ENCODE measurements around the gene CTNNAL1. TPM values are rescaled to one million over a fixed set of nuclear protein-coding genes. Genes with fewer than 3 reads are reported as not detected.

Gene CTNNAL1
- total and polyA plus RNA-seq, 2 donors (not counting 3 experiments of a cell fraction or from before 2014, with no cell fraction given), result 29.5 to 76.2 TPM

DNA sequence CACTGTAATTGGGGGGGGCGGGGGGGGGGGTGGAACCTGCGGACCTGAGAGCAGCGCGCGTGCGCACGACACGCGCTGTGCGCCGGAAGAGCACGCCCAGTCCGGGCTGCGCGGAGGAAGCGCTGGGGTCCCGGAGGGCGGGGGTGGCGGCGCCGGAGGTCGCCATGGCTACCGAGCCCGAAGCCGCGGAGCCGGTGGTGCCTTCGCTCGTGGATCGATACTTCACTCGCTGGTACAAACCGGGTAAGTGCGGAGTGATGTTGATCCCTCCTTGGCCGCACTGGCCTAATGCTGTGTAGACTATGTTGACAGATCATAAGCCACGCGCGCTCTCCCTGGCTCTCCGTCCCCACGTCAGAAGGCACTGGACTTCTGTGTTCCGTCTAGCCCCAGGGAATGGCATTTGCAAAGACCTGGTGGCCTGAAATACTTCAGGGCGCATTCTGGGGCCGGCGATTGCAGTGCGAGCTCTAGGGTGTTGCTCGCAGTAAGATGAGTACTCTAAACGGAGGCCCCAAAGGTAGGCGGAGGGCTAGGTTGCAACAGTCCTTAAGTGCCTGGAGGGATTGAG lies 78.9 kb downstream of the CTNNAL1 start, which contains the start of gene ABITRAM:
Gene ABITRAM (plus strand): TSS at position 78 of the 571 bp plus-strand sequence. CDS start 87 bp downstream, at position 165.
- FAIRE-seq (no peak), DNase-seq (ENCODE audit: low read depth, low spot score) (peak; percentile 86)
- Histone ChIP-seq H3K9me1 (replicated peaks; ENCODE audit: control insufficient read depth, extremely low read depth, insufficient read depth, low read length) (no peaks in the 10 kb centered on the region), H3K27ac (ENCODE audit: insufficient read depth, low read depth, low read length) (peak within 1 kb of the TSS; percentile 47), H3K4me1 (ENCODE audit: control insufficient read depth, extremely low read depth, insufficient read depth, low read length) (peaks cover 10% of the 10 kb centered on the region), H3K4me3 (replicated peaks in 1 of 3; ENCODE audit: insufficient read depth in 1 of 3, low read depth in 1 of 3, low read length in 3 of 3) (peak within 1 kb of the TSS; percentile 11 to 74 (median 66)), H2AFZ (ENCODE audit: low read depth, low read length) (peak within 1 kb of the TSS; percentile 28), H3K9me3 (replicated peaks; ENCODE audit: control insufficient read depth, insufficient read depth, low read length) (no peaks in the 10 kb centered on the region), H3K79me2 (ENCODE audit: control insufficient read depth, insufficient read depth, low read length) (peaks cover 13% of the 10 kb centered on the region), H3K27me3 (ENCODE audit: control insufficient read depth in 2 of 2, insufficient read depth in 2 of 2, low read length in 2 of 2) (no peaks in the 10 kb centered on the region), H3K9ac (replicated peaks; ENCODE audit: extremely low read depth, insufficient read depth, low read length) (peak within 1 kb of the TSS; percentile 44), H3K4me2 (ENCODE audit: insufficient read depth, low read length) (peak within 1 kb of the TSS; percentile 86), H4K20me1 (replicated peaks; ENCODE audit: control insufficient read depth, extremely low read depth, insufficient read depth, low read length) (no peaks in the 10 kb centered on the region), H3K36me3 (ENCODE audit: control insufficient read depth in 2 of 2, extremely low read depth in 1 of 2, insufficient read depth in 2 of 2, low read length in 2 of 2) (peaks cover under 1 to 2% of the 10 kb centered on the region in 2 experiments)
- dilution Hi-C loops (cut with MboI; ENCODE audit: extremely low pct_ligation_motif_present, low sequenced_read_pairs), result no loop called here
- POLR2A ChIA-PET, result no interaction called here
- intact Hi-C loops (cut with micrococcal nuclease), result loop anchor here (1.0 to 10.0 kb wide), 5 partner anchors 8 to 390 kb away; partner anchors contain the start of genes CTNNAL1 and EPB41L4B
- TSS peak; percentile 48 for BruUV-seq (replicated peaks)
- CTCF ChIA-PET, result interaction anchor here (1.0 to 1.4 kb wide), 2 partner anchors 10 to 20 kb away, joined by 3 to 9 read pairs; no protein-coding TSS in a partner anchor
- TF ChIP-seq POLR2AphosphoS5 (IDR thresholded peaks at IDR 0.05; ENCODE audit: insufficient read depth, low read depth, low read length) (no peak), POLR2A (IDR thresholded peaks at IDR 0.05; ENCODE audit: low read depth, low read length) (no peak), FOS (IDR thresholded peaks at IDR 0.05; ENCODE audit: borderline replicate concordance, insufficient read depth, low read length) (no peak), JUN (IDR thresholded peaks at IDR 0.05; ENCODE audit: borderline replicate concordance, insufficient read depth, insufficient read length, low read depth) (no peak)
- TF ChIP-seq, protein P1, sequence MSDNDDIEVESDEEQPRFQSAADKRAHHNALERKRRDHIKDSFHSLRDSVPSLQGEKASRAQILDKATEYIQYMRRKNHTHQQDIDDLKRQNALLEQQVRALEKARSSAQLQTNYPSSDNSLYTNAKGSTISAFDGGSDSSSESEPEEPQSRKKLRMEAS (IDR thresholded peaks at IDR 0.05; ENCODE audit: insufficient read depth, insufficient read length), result peak; percentile 18

DNA sequence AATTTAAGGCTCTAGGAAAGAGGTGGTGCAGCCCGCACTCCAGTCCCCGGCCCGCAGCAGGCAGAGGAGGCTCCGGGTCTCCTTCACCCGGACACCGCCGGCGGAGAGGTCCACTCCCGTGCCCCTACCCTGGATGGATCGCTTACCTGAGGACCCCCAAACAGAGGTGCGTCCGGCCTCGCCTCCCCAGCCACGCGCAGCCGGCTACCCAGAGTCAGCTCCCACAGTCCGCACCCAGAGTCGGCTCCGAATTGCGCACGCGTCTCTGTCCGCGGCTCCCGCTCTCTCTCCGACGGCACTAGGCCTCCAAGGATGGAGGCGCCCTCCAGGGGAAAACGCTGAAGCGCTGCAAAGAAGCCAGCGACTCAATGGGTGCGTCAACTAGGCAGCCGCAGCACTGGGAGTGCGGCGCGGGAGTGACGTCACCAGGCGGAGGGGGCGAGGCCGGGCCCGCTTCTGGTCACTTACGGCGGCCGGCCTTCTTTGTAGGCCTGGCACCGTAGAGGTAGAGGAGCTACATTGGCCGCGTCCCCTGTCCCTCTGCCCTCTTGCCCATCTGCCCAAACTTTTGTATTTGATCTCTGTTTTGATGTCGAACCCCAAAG lies 79.5 kb downstream of the CTNNAL1 start, which contains the start of gene ELP1:
Gene ELP1 (minus strand): TSS at position 407 of the 605 bp plus-strand sequence. CDS start 2,978 bp downstream, outside the sequence.
- Histone ChIP-seq H3K79me2 (ENCODE audit: control insufficient read depth, insufficient read depth, low read length) (peaks cover 13% of the 10 kb centered on the region), H3K4me1 (ENCODE audit: control insufficient read depth, extremely low read depth, insufficient read depth, low read length) (peaks cover 10% of the 10 kb centered on the region), H3K9me3 (replicated peaks; ENCODE audit: control insufficient read depth, insufficient read depth, low read length) (no peaks in the 10 kb centered on the region), H3K4me3 (replicated peaks in 1 of 3; ENCODE audit: insufficient read depth in 1 of 3, low read depth in 1 of 3, low read length in 3 of 3) (peak within 1 kb of the TSS; percentile 11 to 74 (median 66)), H3K9me1 (replicated peaks; ENCODE audit: control insufficient read depth, extremely low read depth, insufficient read depth, low read length) (no peaks in the 10 kb centered on the region), H3K4me2 (ENCODE audit: insufficient read depth, low read length) (peak within 1 kb of the TSS; percentile 86), H3K9ac (replicated peaks; ENCODE audit: extremely low read depth, insufficient read depth, low read length) (peak within 1 kb of the TSS; percentile 44), H3K27ac (ENCODE audit: insufficient read depth, low read depth, low read length) (peak within 1 kb of the TSS; percentile 47), H3K27me3 (ENCODE audit: control insufficient read depth in 2 of 2, insufficient read depth in 2 of 2, low read length in 2 of 2) (no peaks in the 10 kb centered on the region), H3K36me3 (ENCODE audit: control insufficient read depth in 2 of 2, extremely low read depth in 1 of 2, insufficient read depth in 2 of 2, low read length in 2 of 2) (no peaks in the 10 kb centered on the region), H4K20me1 (replicated peaks; ENCODE audit: control insufficient read depth, extremely low read depth, insufficient read depth, low read length) (no peaks in the 10 kb centered on the region), H2AFZ (ENCODE audit: low read depth, low read length) (peak within 1 kb of the TSS; percentile 28)
- BruUV-seq (replicated peaks), result no TSS peak
- intact Hi-C loops (cut with micrococcal nuclease), result loop anchor here (1.0 to 10.0 kb wide), 5 partner anchors 8 to 391 kb away; partner anchors contain the start of genes CTNNAL1 and EPB41L4B
- peak; percentile 13 for TF ChIP-seq POLR2AphosphoS5 (IDR thresholded peaks at IDR 0.05; ENCODE audit: insufficient read depth, low read depth, low read length)
- no peak for TF ChIP-seq MYC (IDR thresholded peaks at IDR 0.05; ENCODE audit: low read depth, low read length)
- TF ChIP-seq, protein P1 (IDR thresholded peaks at IDR 0.05; ENCODE audit: insufficient read depth, insufficient read length), result peak; percentile 38
- TF ChIP-seq, protein P2, sequence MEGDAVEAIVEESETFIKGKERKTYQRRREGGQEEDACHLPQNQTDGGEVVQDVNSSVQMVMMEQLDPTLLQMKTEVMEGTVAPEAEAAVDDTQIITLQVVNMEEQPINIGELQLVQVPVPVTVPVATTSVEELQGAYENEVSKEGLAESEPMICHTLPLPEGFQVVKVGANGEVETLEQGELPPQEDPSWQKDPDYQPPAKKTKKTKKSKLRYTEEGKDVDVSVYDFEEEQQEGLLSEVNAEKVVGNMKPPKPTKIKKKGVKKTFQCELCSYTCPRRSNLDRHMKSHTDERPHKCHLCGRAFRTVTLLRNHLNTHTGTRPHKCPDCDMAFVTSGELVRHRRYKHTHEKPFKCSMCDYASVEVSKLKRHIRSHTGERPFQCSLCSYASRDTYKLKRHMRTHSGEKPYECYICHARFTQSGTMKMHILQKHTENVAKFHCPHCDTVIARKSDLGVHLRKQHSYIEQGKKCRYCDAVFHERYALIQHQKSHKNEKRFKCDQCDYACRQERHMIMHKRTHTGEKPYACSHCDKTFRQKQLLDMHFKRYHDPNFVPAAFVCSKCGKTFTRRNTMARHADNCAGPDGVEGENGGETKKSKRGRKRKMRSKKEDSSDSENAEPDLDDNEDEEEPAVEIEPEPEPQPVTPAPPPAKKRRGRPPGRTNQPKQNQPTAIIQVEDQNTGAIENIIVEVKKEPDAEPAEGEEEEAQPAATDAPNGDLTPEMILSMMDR (IDR thresholded peaks at IDR 0.05; ENCODE audit: extremely low read depth in 1 of 2, insufficient read depth in 1 of 2, low read depth in 1 of 2, low read length in 2 of 2), result peak; percentile 12 to 46
- TF ChIP-seq GATA2 (IDR thresholded peaks at IDR 0.05; ENCODE audit: insufficient read depth, insufficient read length, low read depth, low read length), result no peak
- TF ChIP-seq EZH2 (IDR thresholded peaks at IDR 0.05; ENCODE audit: borderline replicate concordance, low read depth, low read length, severe bottlenecking), result no peak
- peak; percentile 59 for TF ChIP-seq JUN (IDR thresholded peaks at IDR 0.05; ENCODE audit: borderline replicate concordance, insufficient read depth, insufficient read length, low read depth)
- TF ChIP-seq FOS (IDR thresholded peaks at IDR 0.05; ENCODE audit: borderline replicate concordance, insufficient read depth, low read length), result peak; percentile 34
- no peak for TF ChIP-seq POLR2A (IDR thresholded peaks at IDR 0.05; ENCODE audit: low read depth, low read length)
- dilution Hi-C loops (cut with MboI; ENCODE audit: extremely low pct_ligation_motif_present, low sequenced_read_pairs), result no loop called here
- DNase-seq (ENCODE audit: low read depth, low spot score), result peak; percentile 94
- ChIA-PET CTCF (interaction anchor here (1.0 to 1.4 kb wide), 2 partner anchors 10 to 20 kb away, joined by 3 to 9 read pairs; no protein-coding TSS in a partner anchor), POLR2A (no interaction called here)
- FAIRE-seq, result peak; percentile 94
